ENCODE data around the gene BCAR1.
"Not testable (repeated sequence)": the region's sequence is repeated elsewhere in the genome, so short reads cannot be mapped to it uniquely, and the experiment has no call there.

Gene BCAR1

DNA sequence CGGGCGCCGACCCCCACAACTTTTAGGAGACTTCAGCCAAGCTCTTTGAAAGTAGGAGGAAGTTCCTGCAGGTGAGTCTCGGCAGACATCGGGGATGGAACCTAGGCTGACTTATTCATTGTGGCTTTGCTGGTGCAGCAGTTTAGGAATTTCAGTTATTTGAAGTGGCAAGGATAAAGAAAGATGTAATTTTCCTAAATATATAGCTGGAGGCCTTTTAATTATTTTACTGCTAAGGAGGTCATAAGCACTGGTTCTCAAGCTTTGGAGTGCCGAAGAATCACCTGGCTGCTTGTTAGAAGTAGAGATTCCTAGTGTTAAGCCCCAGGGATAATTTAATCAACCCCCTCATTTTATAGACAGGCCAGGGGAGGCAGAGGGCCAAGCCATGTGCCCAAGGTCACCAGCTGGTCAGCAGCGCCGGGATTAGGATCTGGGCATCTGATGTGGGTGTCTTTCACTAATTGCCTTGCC lies 28.9 kb upstream of the BCAR1 start:
- TF ChIP-seq POLR2A (IDR thresholded peaks at IDR 0.05; ENCODE audit: low read length): no peak
- TF ChIP-seq GATA1 (IDR thresholded peaks at IDR 0.05; ENCODE audit: low read depth, low read length): no peak
- no peak for DNase-seq

DNA sequence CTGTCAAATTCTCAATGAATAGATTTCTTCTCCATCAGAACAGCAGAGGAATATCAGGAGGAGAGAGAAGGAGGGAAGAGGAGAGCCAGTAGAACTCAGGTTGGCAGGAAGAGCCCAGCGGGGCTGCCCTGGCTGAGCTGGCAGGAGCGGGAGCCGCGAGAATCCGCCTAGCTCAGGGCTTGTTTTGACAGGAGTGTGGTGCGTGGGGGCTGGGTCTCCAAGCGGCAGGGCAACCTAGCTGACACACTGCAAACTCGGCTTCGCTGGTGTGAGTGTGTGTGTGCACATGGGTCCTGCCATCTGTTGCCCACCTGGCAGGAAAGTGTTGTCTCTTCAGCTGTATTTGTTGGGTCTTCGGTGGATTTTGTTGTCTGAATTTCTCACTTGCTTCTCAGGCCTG lies 27.9 kb upstream of the BCAR1 start:
- no peak for DNase-seq
- TF ChIP-seq GATA1 (IDR thresholded peaks at IDR 0.05; ENCODE audit: low read depth, low read length) (no peak), POLR2A (IDR thresholded peaks at IDR 0.05; ENCODE audit: low read length) (no peak)

DNA sequence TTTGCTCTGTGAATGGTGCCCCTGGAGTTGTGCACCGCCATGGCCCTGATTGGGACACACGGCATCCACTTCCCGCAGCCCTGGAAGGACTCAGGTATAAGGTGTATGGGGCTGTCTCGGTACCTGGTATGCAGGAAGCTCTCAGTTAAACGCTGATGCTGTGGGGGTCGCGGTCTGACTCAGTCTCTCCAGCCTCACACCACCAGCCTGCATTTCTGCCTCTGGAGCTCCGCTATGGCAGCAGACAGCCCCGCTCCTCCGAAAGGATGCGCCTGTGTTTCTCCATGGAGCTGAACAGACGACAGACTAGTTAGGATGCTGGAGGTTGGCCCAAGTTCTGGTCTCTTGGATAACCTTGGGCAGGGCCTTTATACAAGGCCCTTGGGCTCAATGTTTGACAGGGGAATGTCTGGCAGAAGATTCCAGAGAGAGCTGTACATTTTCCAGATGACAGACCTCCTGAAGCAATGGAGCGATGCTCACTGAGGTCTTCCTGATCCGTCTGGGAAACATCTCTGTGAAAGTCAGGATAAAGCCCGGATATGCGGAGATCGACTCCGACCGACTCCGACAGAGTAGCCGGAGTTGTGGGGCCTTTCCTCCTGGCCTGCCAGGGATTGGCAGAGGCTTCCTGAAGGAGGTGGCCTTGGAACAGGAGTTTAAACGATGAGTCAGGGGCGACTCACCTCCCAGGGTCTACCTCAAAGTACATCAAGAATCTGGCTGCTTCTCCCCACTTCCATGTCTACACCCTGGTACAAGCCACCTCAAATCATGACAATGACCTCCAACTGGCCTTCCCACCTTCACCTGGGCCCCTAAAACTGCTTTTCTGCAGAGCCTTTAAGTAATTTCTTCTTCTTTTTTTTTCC lies 21.9 kb upstream of the BCAR1 start:
- DNase-seq: peak in 1 of 2 experiments; percentile 12
- TF ChIP-seq GATA1 (IDR thresholded peaks at IDR 0.05; ENCODE audit: low read depth, low read length) (no peak), POLR2A (IDR thresholded peaks at IDR 0.05; ENCODE audit: low read length) (no peak)

DNA sequence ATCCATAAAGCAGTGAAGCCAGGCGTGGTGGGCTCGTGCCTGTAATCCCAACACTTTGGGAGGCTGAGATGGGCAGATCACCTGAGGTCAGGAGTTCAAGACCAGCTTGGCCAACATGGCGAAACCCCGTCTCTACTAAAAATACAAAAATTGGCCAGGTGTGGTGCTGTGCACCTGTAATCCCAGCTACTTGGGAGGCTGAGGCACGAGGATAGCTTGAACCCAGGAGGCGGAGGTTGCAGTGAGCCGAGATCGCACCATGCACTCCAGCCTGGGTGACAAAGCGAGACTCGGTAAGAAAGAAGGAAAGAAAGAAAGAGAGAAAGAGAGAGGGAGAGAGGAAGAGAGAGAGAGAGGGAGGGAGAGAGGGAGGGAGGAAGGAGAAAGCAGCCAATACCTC lies 21.2 kb upstream of the BCAR1 start:
- not testable (repeated sequence) for DNase-seq

DNA sequence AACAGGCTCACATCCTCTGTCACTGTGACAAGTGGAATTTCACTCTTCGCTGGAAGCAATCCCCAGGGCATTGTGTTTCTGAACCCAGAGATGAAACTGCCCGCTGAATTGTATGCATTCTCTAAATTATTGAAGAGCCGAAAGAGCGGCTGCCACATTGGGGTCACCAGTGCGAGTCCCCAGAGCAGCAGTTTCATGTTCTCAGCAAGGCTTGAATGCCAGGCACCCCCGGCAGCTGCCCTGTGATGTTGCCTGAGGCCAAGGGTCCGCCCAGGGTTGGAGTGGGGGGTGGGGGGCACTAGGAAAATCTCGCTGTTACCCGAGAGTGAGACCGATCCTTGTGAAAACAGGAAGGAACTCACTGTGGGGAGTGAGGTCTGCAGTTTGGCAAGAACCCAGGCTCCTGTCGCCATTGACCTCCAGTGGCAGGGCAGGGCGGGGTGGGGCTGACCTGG lies 20.7 kb upstream of the BCAR1 start:
- TF ChIP-seq POLR2A (IDR thresholded peaks at IDR 0.05; ENCODE audit: low read length) (no peak), GATA1 (IDR thresholded peaks at IDR 0.05; ENCODE audit: low read depth, low read length) (no peak)

DNA sequence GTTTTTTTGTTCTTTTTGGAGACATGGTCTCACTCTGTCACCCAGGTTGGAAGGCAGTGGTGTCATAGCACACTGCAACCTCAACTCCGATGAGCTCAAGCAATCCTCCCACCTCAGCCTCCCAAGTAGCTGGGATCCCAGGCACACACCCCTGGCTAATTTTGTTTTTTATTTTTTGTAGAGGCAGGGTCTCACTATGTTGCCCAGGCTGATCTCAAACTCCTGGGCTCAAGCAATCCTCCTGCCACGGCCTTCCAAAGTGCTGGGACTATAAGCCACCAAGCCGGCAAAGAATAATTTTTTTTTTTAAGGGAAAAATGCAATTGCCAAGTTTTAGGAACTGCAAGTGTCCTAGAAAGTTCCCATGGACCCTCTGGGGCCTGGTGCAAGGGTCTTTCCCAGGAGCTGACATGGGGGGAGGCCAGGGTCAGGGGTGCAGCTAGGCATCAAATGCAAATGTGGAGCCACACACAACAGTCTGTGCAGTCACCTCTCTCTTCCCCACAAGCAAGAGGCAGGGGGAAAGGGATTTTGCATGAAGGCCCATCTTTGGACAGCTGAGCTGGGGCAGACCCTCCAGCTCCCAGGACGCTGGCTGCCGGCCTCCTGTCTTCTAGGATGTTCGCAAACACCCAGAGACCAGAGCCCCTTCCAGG lies 20.1 kb upstream of the BCAR1 start:
- no peak for DNase-seq
- TF ChIP-seq GATA1 (IDR thresholded peaks at IDR 0.05; ENCODE audit: low read depth, low read length): no peak
- no peak for TF ChIP-seq POLR2A (IDR thresholded peaks at IDR 0.05; ENCODE audit: low read length)

More for the DNA sequence above, 20.7 kb upstream of the BCAR1 start:
- no peak for DNase-seq

DNA sequence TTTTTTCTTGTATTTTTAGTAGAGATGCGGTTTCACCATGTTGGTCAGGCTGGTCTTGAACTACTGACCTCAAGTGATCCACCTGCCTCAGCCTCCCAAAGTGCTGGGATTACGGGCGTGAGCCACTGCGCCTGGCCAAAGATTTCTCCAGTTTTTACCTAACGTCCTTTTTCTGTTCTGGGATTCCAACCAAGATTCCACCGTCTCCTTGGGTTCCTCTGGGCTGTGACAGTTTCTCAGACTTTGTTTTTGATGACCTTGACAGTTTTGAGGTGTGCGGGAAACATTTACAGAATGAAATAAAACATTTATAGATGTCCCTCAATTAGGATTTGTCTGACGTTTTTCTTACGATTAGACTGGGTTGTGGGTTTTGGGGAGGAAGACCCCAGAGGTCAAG lies 17.9 kb upstream of the BCAR1 start:
- DNase-seq: not testable (repeated sequence)

DNA sequence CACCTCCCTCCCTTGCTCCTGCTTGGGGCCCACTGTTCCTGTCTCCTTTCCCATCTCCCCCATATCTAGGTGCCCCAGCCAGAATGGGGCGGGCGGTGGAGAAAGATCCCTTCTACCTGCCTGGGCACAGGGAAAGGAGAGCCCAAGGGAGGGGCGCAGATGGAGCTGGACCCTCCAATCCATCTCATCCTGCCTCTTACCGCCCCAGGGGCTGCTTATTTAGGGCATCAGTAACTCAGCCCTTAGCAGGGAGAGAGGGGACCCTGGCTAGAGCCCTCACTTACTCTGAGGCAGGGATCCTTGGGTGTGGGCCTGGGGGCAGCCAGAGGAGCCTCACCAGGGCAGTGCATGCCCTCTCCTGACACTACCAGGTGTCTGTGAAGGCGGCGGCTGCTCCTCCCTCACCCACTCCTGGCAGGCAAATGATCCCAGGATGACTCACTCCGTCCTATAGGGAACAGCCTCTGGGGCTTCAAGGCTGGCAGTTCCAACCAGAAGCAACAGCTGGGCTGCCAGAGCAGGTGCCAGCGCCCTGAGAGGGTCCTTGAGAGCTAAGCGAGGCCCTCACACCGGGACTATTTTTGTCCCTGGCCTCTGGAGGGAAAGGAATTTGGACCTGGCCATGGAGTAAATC lies 16.3 kb upstream of the BCAR1 start:
- TF ChIP-seq POLR2A (IDR thresholded peaks at IDR 0.05; ENCODE audit: low read length) (no peak), GATA1 (IDR thresholded peaks at IDR 0.05; ENCODE audit: low read depth, low read length) (no peak)
- no peak for DNase-seq

DNA sequence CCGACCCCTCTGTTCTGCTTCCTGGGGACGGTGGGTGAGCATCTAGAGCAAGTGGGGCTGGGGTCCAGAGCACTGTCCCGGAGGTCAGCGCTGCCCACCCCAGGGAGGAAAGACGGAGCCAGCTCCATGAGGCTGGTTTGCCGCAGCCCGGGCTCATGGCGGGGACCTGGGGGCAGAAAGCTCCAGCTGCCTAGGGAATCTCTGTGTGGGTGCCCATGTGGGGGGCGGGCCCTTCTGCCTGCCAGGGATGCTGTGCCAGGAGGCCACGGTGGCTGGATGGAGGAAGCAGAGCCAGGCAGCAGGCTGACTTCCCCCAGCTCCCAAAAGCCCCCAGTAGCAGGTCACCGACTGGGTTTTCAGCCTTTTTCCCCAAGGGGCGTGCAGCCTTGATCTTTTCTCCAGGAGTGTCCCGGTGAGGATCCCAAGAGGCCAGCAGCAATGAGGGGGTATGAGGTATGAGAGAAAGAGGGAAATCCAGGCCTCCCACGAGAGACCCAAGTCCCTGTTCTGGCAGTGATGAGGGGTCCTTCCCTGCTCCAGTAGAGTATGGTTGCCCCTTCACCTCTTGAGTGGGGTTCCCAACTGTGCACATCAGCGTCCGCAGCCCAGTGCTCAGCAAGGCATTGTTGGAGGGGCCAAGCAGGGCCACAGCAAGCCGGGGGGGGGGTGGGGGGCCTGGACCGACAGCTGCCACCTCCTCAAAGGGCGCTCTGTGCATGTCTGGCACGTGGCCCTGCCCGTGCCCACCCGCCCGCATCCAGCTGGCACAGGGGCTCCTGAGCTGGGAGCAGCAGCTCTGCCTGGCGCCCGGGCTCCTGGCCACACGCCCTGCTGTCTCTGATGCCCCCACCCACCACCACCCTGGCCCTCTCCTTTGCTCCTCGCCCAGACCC lies 15.6 kb upstream of the BCAR1 start:
- no peak for DNase-seq
- TF ChIP-seq GATA1 (IDR thresholded peaks at IDR 0.05; ENCODE audit: low read depth, low read length) (no peak), POLR2A (IDR thresholded peaks at IDR 0.05; ENCODE audit: low read length) (no peak)

DNA sequence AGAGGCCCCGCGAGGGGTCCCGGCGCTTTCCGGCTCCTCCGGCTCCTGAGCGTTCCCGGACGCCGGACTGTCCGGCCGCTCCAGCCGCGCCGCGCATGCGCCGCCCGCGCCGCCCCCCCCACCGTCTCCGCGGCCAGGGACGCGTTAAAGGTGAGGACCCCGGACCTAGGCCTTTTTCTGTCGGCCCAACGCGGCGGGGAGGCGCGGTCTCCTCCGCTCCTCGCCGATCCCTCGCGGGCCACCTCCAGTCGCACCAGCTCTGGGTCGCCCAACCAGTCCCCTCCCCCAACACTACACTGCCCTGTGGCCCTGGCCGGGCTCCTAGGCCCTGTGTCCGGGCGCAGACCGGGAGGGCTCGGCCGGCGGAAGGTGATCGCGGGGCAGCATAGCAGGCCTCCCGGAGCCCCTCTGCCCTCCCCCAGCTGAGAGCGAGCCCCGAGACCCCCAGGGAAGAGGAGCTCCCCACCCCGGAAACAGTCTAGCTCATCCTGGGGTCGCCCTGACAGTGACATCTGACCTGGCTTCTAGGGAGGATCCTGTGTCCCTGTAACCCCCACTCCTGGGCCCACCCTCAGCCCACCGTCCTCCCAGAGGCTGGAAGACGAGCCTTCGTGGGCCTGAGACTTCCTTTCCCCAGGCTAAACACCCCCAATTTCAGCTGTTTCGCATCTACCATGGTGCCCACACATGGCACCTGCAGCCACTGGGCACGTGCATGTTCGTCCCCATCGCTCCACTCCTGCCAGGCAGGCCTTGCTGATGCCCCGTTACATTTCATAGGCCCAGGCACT lies 14.7 kb upstream of the BCAR1 start:
- peak; percentile 75 to 77 for DNase-seq
- TF ChIP-seq GATA1 (IDR thresholded peaks at IDR 0.05; ENCODE audit: low read depth, low read length) (no peak), POLR2A (IDR thresholded peaks at IDR 0.05; ENCODE audit: low read length) (no peak)

DNA sequence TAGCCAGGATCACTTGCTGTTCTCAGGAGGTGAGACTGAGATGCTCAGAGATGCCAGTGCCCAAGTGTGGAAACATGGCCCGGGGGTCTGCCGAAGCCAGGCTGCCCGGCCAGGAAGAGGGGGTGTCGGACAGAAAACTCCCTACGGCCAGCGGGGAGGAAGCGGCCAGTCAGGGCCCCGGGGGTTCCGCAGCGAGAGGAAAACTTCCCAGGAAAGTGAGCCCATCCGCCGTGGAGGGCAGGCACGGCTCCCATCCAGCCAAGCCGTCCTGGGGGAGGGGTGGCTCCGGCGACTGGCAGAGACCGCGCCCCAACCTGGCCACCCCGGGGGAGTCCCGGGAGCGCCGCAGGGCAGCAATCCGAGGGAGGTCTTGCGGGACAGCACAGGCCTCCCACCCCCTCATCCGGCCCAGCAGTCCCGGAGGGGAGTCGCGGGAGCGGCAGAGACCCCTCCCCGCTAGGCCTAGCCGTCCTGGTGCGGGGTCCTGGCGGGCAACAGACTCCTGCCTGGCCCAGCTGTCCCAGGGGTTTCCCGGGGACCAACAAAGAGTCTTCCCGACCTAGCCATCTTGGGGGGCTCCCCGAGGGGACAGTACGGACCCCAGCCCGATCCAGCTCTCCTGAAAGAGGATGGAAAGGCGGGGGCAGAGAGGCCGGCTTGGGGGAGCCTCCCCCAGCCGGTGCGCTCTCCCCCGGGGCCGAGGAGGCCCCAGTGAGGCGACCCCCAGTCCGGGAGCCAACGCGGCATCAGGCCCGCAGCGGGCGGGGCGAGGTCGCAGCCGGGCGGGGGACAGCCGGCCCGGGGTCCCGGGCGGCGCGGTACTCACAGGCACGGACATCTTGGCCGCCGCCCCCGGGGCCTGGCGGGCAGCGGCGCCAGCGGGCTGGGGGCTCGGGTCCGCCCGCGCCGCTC lies 13.8 kb upstream of the BCAR1 start:
- TF ChIP-seq GATA1 (IDR thresholded peaks at IDR 0.05; ENCODE audit: low read depth, low read length) (no peak), POLR2A (IDR thresholded peaks at IDR 0.05; ENCODE audit: low read length) (no peak)
- DNase-seq: peak in 1 of 2 experiments; percentile 36

DNA sequence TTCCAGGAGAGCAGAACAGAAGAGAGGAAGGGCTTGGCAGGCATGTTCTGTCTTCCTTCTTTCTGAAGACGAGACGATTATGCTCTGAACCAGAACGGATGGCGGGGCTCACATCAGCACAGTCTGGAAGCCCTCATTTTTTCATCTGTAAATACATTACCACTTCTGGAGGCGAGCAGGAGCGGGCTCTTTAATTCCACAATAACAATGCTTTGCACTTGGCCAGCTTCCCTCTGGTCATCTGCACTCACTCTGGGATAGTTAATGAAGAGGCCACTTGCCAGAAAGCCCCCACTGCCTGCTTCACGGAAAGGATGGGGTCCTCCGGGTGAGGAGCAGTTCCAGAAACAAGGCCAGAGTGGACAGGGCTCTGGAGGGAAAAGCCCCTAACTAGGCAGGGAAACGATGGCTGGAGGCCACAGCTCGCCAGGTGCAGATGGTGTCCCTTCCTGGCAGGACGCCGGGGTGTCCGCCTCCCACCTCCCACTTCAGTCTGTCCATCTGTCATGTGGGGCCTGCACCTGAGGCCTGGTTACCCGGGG lies 13.1 kb upstream of the BCAR1 start:
- TF ChIP-seq POLR2A (IDR thresholded peaks at IDR 0.05; ENCODE audit: low read length): no peak
- TF ChIP-seq GATA1 (IDR thresholded peaks at IDR 0.05; ENCODE audit: low read depth, low read length): no peak
- DNase-seq: peak in 1 of 2 experiments; percentile 21
